Left ventricle myocardium inferior (tissue), 1 donor: ENCODE measurements around the gene NAE1. TPM values are rescaled to one million over a fixed set of nuclear protein-coding genes. Genes with fewer than 3 reads are reported as not detected.

Source experiments
- DNase-seq: peaks from one replicate; pipeline ENCODE4 v3.0.0-alpha.2; 2020
- H3K27ac ChIP-seq: fragments of 200-600 bp; replicated peaks from 2 replicates; pipeline ENCODE4 v1.8.0; 2021
- H3K27me3 ChIP-seq: fragments of 200-600 bp; 2 replicates; pipeline ENCODE4 v1.8.0; 2021; ENCODE audit warnings: low read depth
- H3K36me3 ChIP-seq: fragments of 200-600 bp; 2 replicates; pipeline ENCODE4 v1.8.0; 2021
- H3K4me1 ChIP-seq: fragments of 200-600 bp; 2 replicates; pipeline ENCODE4 v1.8.0; 2021
- H3K4me3 ChIP-seq: fragments of 200-600 bp; 2 replicates; pipeline ENCODE4 v1.8.0; 2021; ENCODE audit warnings: mild to moderate bottlenecking, moderate library complexity
- H3K9me3 ChIP-seq: fragments of 200-600 bp; replicated peaks from 2 replicates; pipeline ENCODE4 v1.8.0; 2021
- intact Hi-C: fragments of 100-400 bp; cut with micrococcal nuclease; formaldehyde crosslinking; loops from one replicate; pipeline ENCODE4 v1.11.0; 2022
- total RNA-seq: library from RNA; stranded (reverse); fragmentation: NEBNext Ultra II Directional; extraction: Animal tissue kit (Norgen Biotek cat#: 25700); gene quantifications from one replicate; pipeline ENCODE4 v1.2.1, GENCODE V29; 2021
- TF ChIP-seq, protein P1 (sequence below): fragments of 200-600 bp; IDR thresholded peaks from 2 replicates; pipeline ENCODE4 v1.8.0; 2021; ENCODE audit warnings: antibody characterized with exemption, mild to moderate bottlenecking, borderline replicate concordance
- donor health status: DM: no; HTN: yes; CAD: no; lungs with severe emphysema.

The NAE1 gene
- total RNA-seq, 1 donor from 2014 or later: 28.4 TPM

DNA sequence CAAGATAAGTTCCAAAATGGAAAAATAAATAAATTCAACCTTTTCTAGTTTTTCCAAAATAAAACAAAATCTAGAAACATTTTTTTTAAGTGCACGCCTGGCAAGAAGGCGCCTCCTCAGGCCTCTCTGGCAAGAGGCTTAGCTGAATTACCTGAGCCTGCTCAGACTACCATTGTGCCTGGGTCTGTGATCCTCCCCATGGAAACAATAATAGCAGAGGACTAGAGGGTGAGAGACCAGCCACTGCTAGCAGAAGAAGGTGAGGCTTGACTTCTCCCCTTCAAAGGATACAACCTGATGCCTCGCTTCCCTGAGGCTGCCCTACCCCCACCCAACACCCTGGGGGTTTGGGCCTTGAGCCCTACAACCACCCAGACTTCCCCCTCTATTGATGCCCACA, 44.2 kb downstream of the NAE1 start:
- no peak for DNase-seq
- TF ChIP-seq, protein P1, sequence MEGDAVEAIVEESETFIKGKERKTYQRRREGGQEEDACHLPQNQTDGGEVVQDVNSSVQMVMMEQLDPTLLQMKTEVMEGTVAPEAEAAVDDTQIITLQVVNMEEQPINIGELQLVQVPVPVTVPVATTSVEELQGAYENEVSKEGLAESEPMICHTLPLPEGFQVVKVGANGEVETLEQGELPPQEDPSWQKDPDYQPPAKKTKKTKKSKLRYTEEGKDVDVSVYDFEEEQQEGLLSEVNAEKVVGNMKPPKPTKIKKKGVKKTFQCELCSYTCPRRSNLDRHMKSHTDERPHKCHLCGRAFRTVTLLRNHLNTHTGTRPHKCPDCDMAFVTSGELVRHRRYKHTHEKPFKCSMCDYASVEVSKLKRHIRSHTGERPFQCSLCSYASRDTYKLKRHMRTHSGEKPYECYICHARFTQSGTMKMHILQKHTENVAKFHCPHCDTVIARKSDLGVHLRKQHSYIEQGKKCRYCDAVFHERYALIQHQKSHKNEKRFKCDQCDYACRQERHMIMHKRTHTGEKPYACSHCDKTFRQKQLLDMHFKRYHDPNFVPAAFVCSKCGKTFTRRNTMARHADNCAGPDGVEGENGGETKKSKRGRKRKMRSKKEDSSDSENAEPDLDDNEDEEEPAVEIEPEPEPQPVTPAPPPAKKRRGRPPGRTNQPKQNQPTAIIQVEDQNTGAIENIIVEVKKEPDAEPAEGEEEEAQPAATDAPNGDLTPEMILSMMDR: no peak
- intact Hi-C loops: no loop called here

GRCh38 chr16:66776457-66776856, 54.3 kb downstream of the NAE1 start:
- Histone ChIP-seq H3K27me3 (no peaks in the 10 kb centered on the region), H3K27ac (no peak overlapping the region), H3K36me3 (no peaks in the 10 kb centered on the region), H3K4me3 (no peak overlapping the region), H3K4me1 (no peaks in the 10 kb centered on the region), H3K9me3 (no peaks in the 10 kb centered on the region)
- DNase-seq: no peak
- intact Hi-C loops: no loop called here
- TF ChIP-seq, protein P1: no peak

More for the DNA sequence above, 44.2 kb downstream of the NAE1 start:
- H3K36me3 ChIP-seq: no peaks in the 10 kb centered on the region
- no peak overlapping the region for H3K4me3 ChIP-seq
- no peaks in the 10 kb centered on the region for H3K4me1 ChIP-seq
- H3K9me3 ChIP-seq: no peaks in the 10 kb centered on the region
- H3K27ac ChIP-seq: no peak overlapping the region
- H3K27me3 ChIP-seq: no peaks in the 10 kb centered on the region

- TF ChIP-seq, protein P1: no peak
- intact Hi-C loops: no loop called here
- Histone ChIP-seq H3K27ac (no peak overlapping the region), H3K36me3 (no peaks in the 10 kb centered on the region), H3K27me3 (no peaks in the 10 kb centered on the region), H3K4me1 (no peaks in the 10 kb centered on the region), H3K9me3 (no peaks in the 10 kb centered on the region), H3K4me3 (no peak overlapping the region)
- no peak for DNase-seq
Measured at GRCh38 chr16:66774981-66775380, 55.8 kb downstream of the NAE1 start.

DNA sequence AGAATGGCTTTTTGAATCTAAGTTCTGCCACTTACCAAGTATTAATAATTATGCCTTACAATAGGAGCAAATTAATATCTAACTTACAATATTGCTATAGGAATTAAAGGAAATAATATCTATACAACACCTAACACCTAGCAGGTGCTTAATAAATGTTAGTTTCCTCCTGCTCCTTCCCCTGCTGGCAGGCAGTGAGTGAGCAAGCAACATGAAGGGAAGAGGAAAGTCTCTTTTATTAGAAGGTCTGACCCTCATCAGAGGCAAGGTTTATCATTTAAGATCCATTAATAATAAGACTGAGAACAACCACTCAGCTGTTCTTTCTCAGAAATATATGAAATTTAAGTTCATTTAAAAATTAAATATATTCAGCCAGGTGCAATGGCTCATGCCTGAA, 72.7 kb downstream of the NAE1 start:
- intact Hi-C loops: no loop called here

GRCh38 chr16:66754819-66755218, 76.0 kb downstream of the NAE1 start:
- Histone ChIP-seq H3K9me3 (no peaks in the 10 kb centered on the region), H3K4me3 (no peak overlapping the region), H3K27me3 (no peaks in the 10 kb centered on the region), H3K4me1 (peaks cover 26% of the 10 kb centered on the region), H3K36me3 (no peaks in the 10 kb centered on the region), H3K27ac (no peak overlapping the region)
- DNase-seq: no peak
- intact Hi-C loops: no loop called here
- TF ChIP-seq, protein P1: no peak

More for the DNA sequence above, 72.7 kb downstream of the NAE1 start:
- Histone ChIP-seq H3K27ac (no peak overlapping the region), H3K4me3 (no peak overlapping the region), H3K27me3 (peaks cover 7% of the 10 kb centered on the region), H3K9me3 (no peaks in the 10 kb centered on the region), H3K4me1 (no peaks in the 10 kb centered on the region), H3K36me3 (no peaks in the 10 kb centered on the region)
- DNase-seq: no peak
- TF ChIP-seq, protein P1: no peak

DNA sequence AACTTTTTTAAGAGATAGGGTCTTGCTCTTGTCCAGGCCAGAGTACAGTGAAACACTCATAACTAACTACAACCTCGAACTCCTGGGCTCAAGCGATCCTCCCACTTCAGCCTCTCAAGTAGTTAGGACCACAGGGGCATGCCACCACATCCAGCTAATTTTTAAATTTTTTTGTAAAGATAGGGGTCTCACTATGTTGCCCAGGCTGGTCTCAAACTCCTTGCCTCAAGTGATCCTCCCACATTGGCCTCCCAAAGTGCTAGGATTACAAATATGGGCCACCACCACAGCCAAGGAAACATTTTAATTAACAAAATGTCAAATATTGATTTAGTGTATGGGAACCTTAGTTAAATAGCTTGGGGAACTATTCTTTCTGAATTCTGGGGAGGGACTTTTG, 76.6 kb downstream of the NAE1 start:
- no peak for DNase-seq
- intact Hi-C loops: no loop called here
- Histone ChIP-seq H3K9me3 (no peaks in the 10 kb centered on the region), H3K27ac (no peak overlapping the region), H3K27me3 (no peaks in the 10 kb centered on the region), H3K4me3 (no peak overlapping the region), H3K36me3 (peaks cover 3% of the 10 kb centered on the region), H3K4me1 (peaks cover 32% of the 10 kb centered on the region)
- TF ChIP-seq, protein P1: no peak
